SKM-1 (cell line): ENCODE results near the gene ULK1.

Source experiments
- DNase-seq: peaks from one replicate; lab custom pipeline; 2025; ENCODE audit not compliant: unreplicated experiment; lab: John Stamatoyannopoulos, UW

Gene ULK1

DNA sequence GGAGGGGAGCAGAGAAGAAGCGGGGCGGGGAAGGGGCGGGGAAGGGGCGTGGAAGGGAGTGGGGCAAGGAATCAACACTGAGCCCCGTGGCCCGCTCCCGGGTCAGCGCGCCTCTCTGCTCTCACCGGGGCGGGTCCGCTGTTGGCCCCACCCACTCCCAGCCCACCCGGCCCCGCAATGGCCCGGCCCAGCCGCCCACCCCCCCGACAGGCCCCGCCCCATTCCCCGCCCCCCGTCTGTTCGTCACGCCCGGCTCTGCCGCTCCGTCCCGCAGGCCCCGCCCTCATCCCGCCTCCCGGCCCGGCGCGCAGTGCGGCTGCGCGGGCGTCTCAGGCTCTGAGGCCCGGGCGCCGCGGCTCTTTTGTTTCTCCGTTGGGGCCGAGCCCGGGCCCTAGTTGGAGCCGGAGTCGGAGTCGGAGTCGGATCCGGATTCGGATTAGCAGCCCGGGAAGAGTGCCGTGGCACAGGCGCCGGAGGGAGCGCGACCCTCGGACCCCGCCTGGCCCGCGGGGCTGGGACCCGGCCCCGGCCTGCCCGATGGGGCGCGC is at the start of gene ULK1:
ULK1 (plus strand) TSS at position 310 of the 548 bp plus-strand sequence. CDS start 380 bp downstream, outside the sequence.
- DNase-seq, result peak; percentile 26

DNA sequence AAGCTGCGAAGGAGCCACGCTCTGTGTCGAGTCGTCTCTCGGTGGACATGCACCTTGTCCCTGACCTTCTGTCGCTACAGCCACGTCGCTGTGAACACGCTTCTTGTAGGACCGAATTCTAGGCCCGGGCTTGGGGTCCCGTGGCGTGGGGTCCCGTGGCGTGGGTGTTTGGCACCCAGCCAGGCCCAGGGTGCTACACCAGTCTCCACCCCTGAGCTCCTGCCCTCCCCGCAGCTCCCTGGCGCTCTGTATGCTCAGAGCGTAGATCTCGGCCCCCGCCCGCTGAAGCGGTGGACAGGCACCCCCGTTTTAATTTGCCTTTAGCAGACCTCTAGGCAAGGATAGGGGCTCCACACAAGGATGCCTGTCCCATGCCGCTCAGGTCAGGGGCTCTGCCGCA is 49.8 kb upstream of the ULK1 start:
- no peak for DNase-seq

DNA sequence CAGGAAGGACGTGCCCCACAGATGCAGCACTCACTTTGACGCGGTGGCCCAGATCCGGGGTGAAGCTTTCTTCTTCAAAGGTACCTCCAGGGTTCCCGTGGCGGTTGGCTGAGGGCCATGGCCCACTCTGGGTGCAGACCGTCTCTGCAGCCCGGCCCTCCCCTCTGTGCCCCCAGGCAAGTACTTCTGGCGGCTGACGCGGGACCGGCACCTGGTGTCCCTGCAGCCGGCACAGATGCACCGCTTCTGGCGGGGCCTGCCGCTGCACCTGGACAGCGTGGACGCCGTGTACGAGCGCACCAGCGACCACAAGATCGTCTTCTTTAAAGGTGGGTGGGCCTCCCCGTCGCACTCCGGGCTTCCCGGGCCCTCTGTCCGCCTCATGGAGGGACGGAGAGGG is 49.3 kb upstream of the ULK1 start:
- no peak for DNase-seq

DNA sequence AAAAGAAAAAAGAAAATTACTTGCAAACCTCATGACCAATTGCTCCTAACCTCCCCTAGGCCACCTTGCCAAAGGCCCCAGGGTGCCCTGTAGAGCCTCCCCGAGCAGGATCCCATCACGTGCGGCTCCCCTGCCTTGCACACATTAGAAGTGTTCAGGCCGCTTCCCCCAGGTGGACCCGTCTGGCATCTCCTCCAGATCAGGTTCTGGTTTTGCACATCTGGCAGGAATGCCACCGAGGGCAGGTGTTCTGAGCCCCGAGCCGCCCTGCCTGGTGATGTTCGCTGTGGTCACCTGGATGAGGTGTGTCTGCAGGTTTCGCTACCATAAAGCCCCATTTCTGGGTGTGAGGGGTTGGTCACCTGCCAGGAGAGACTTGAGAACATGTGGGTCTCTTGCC is 47.0 kb upstream of the ULK1 start:
- no peak for DNase-seq

DNA sequence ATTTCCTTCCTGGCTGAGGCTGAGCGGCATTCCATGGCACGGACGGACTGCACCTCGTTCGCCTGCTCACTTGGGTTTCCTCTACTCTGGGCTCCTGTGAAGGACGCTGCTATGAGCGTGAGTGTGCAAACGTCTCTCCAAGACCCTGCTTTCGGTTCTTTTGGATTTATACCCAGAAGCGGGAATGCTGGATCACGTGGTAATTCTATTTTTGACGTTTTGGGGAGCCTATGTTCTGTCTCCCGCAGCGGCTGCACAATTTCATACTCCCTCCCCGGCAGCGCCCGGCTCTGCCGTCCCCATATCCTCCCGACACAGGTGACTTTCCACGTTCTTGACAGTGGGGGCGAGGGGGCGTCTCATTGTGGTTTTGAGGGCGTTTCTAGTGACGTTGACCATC is 45.7 kb upstream of the ULK1 start:
- no peak for DNase-seq

DNA sequence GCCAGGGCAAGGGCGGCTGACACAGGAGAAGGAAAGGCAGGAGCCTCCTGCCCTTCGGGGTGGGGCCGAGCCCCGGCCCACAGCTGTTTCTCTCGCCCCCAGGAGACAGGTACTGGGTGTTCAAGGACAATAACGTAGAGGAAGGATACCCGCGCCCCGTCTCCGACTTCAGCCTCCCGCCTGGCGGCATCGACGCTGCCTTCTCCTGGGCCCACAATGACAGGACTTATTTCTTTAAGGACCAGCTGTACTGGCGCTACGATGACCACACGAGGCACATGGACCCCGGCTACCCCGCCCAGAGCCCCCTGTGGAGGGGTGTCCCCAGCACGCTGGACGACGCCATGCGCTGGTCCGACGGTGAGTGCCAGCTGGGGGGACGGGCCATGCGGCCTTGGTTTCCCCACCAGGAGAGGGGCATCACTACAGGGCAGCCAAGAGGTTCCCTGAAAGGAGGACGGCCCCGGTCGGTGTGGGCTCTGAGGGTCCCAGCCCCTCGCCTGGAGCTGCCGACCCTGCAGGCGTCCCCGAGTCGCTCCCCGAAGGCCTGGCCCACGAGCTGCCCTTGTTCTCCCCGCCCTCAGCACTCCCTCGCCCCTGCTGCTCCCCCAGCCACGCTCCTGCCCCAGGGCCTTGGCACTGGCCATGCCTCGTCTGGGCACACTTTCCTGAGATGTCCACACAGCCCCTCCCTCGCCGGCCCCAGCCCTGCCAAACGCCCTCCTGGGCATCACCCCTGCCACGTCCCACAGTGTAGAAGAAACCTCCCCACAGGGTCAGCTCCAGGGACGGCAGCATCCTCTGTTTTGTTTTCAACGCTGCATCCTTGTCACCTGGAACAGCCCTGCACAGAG is 44.5 kb upstream of the ULK1 start:
- no peak for DNase-seq

DNA sequence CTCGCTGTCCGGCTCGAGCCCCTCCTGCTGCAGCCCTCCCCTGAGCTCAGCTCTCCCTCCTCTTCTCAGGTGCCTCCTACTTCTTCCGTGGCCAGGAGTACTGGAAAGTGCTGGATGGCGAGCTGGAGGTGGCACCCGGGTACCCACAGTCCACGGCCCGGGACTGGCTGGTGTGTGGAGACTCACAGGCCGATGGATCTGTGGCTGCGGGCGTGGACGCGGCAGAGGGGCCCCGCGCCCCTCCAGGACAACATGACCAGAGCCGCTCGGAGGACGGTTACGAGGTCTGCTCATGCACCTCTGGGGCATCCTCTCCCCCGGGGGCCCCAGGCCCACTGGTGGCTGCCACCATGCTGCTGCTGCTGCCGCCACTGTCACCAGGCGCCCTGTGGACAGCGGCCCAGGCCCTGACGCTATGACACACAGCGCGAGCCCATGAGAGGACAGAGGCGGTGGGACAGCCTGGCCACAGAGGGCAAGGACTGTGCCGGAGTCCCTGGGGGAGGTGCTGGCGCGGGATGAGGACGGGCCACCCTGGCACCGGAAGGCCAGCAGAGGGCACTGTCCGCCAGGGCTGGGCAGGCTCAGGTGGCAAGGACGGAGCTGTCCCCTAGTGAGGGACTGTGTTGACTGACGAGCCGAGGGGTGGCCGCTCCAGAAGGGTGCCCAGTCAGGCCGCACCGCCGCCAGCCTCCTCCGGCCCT is 43.4 kb upstream of the ULK1 start:
- DNase-seq, result no peak

DNA sequence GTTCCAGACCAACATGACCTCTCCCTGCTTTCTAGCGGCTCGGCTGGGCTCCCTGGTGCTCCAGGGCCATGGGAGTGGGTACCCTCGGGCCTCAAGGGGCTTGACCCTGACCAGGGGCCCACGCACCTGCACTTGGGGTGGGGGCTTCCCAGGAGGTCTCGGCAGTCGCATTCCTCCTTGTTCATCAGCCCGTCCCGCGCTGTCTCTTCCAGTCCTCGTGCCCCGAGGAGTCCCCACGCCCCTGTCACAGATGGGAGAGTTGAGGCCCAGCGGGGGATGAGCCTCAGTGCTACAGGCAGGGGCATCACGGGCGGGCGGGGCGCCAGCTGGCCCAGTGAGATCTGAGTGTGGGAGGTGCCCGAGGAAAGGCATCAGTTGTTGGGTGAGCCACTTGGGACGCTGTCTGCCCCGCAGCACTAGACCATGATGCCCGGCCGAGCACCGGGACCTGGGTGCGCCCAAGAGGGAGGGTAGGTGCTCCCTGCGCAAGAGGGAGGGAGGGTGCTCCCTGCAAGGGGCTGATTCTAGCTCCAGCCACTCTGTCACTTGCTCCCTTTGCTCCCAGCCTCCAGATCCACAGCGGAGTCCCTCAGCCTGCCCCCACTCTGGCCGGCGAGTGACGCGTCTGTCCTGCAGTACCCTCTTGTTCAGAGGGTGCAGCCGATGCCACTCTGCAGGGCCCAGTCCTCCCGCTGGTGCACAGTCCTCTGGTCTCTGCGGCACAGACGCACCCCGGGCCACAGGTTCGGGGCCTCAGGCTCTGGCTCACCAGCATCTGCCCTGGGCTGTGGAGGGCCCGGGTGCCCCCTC is 42.5 kb upstream of the ULK1 start:
- DNase-seq, result no peak

DNA sequence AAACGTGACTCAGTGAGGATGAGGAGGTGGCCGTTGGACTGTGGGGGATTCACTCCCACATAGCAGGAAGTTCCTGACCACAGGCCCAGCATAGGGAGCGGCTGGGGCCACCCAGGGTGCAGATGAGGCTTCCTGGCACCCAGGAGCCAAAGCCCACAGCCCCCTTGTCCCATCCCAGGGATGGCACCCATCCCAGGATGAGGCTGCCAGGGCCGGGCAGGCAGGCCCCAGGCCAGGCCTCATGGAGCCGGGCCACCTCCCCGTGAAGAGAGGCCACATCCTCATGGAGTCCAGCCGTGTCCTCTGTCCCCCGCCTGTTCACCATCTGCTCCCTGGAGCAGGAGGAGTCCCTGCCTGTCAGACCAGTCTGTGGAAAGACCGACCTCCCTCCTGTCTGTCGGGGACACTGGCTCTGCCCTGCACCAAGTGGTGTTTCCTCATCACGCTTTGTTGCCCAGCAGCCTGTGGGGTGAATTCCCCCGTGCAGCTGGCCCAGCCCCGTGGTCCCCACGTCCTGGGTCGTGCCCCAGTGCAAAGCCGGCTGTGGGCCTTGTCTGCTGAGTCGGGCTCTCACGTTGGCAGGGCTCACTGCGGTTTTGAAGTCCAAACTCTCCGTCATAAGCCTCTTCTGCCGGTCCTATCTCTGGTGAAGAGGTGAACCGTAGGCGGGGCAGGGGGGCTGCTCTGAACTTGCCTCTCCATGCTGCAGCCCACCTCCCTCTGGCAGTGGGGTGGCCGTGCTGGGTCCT is 41.7 kb upstream of the ULK1 start:
- no peak for DNase-seq

DNA sequence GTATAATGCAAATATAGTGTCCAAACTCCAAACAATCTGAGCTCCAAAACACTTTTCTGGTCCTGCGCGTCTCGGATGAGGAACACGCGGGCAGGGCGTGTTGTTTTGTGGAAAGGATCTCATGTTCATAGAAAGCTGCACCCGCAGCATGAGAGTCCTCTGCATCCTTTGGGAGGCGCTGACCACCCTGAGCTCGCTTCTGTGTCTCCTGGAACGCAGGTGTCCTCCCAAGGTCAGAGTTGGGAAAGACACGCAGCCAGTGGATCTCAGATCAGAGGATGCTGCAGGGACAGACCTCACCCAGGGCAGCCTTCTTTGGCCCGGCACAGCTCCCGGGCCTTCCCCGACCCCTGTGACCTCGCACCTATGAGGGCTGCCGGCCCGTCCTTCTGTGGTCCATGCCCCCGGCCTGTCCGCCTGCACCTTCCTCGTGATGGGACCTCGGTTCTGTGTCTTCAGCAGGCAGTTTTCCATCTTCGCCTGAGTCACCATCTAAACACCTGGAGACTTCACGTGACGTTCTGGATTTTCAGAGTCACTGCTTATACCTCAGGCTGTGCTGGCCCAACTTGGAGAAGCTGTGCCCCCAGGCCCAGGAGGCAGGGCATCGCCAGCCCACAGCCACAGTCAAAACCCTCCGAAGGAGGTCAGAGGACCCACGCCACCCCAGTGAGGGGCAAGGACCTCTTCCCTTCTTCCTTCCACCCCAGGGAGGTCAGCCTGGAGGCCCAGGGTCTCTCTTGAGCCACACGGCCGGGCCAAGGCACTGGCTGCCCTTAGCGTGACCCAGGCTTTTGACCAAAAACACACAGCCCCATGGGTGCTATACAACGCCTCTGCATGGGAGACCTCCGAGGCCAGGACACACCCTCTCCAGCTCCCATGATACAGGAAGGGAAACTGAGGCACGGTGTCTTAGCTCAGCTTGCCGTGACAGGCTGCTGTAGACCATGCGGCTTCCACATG is 40.3 kb upstream of the ULK1 start:
- no peak for DNase-seq

DNA sequence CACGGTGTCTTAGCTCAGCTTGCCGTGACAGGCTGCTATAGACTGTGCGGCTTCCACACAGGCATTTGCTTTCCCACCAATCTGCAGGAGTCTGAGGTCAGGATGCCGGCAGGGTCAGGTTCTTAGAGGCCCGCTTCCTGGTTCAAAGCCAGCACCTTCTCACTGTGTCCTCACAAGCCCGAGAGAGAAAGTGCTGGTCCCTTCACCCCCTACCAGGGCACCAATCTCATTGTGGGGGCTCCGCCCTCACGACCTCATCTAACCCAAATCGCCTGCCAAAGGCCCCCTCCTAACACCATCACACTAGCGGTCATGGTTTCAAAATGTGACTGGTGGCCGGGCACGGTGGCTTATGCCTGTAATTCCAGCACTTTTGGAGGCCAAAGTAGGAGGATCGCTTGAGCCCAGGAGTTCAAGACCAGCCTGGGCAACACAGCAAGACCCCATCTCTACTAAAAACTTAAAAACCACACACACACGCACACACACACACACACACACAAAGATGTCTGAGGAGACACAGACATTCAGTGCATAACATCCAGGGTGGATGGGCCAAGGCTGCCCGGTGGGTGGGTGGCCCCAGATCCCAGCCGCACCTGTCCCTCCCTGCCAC is 39.5 kb upstream of the ULK1 start:
- no peak for DNase-seq

DNA sequence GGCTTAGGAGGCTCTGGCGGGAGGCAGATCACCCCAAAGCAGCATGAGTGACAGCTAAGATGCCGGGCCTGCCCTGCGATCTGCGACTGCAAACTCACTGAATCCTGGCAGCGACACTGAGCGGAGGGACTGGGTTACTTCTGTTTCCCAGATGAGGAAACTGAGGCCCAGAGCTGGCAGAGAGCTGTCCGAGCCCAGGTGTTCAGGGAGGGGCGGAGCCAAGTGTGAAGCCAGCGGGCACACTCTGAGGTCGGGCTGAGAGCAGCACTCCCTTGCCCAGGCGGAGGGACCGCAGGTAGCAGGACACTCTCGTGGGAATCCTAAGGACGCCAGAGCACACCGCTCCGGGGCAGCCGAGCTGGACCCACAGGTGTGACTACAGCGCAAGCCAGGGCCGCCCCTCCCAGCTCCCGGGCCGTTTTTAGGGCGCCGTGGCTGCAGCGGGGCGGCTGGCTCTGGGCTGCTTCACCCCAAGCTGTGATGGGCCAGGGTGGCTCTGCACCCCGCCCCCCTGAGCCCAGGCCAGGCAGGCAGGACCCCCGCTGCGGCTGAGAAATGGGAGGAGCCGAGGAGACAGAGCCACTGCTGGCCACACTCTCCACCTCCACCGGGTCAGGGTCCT is 38.8 kb upstream of the ULK1 start:
- no peak for DNase-seq

DNA sequence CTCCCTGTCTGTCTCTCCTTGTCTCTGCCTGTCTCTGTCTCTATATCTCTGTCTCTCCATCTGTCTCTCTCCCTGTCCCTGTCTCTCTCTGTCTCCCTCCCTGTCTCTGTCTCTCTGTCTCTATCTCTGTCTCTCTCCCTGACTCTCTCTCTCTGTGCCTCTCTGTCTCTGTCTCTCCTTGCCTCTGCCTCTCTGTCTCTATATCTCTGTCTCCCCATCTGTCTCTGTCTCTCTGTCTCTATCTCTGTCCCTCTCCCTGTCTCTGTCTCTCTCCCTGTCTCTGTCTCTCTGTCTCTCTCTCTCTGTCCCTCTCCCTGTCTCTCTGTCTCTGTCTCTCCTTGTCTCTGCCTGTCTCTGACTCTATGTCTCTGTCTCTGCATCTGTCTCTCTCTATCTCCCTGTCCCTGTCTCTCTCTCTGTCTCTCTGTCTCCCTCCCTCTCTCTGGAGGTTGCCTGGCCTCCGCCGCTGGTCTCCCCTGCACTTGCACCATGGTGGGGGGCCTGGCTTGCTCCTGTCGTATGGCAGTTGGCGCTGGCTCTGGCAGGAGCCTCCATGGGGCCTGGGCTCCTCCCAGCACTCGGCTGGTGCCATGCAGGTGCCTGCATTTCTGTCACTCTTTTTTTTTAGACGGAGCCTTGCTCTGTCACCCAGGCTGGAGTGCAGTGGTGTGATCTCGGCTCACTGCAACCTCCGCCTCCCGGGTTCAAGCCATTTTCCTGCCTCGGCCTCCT is 37.9 kb upstream of the ULK1 start:
- no peak for DNase-seq

DNA sequence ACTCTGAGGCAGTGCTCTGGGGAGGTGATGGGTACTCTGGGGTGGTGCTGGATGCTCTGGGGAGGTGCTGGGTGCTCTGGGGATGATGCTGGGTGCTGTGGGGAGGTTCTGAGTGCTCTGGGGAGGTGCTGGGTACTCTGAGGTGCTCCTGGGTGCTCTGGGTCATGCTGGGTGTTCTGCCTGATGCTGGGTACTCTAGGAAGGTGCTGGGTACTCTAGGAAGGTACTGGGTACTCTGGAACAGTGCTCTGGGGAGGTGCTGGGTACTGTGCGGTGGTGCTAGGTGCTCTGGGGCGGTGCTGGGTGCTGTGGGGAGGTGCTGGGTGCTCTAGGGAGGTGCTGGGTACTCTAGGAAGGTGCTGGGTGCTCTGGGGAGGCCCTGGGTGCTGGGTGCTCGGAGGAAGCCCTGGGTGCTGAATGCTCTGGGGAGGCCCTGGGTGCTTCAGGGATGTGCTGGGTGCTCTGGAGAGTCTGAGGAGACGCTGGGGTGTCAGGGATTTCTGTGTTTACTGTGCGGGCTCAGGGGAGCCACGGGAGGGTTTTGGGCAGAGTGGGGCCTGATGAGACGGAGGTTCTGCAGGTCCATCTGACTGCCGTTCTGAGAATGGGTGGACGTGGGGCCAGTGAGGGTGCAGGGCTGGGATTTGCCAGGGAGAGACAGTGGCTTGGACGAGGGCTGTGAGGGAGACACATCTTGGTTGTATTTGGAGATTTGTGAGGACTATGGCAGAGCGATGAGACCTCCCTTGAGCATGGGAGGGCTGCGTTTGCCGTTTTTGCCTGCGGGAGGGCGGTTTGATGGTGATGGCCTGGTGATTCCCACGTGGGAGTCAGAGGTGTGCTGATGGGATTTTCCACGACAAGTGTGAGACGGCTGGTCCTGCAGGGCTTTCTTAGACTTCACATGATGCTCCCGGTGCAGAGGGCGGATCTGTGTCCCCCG is 36.2 kb upstream of the ULK1 start:
- DNase-seq, result no peak

DNA sequence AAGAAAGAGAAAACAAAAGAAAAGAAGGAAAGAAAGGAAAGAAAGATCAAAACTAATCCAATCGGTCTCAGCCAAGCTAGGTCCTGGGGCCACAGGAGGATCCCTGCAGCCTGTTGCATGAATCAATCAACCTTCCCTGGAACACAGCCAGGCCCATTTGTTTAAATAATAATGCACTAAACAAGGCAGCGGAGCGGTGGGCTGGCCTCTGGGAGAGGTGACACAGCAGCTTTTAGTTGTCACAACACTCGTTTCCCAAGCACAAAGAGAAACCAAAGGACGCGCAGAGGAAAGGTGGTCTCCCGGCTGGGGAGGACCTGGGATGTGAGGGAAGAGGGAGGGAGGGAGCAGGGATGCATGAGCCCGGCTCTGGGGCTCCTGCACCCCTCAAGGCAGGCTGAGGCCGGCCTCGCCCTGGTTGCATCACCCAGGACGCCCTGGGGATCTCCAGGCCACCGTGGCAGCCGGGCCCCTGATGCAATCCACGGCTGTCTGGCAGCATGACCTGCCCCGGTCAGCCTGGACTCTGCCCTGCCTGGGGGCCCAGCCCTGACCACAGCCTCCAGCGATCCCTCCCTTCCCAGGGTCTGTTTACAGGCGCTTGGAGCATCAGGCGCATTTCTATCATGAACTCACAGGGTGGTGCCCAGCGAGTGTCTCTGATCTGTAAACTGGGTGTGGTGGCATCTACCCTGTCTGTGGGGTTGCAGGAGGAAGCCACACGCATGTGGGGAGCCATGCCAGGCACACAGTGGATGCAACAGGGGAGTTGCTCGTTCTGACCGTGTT is 33.8 kb upstream of the ULK1 start:
- DNase-seq, result no peak
